ENCODE data around the gene ERI3.

ERI3 gene

GRCh38 chr1:44236490-44237272 lies 118.4 kb downstream of the ERI3 start:
- no peak for DNase-seq (ENCODE audit: low spot score)

GRCh38 chr1:44235808-44236207 lies 119.2 kb downstream of the ERI3 start:
- DNase-seq (ENCODE audit: low spot score) = no peak

GRCh38 chr1:44233593-44233992 lies 121.5 kb downstream of the ERI3 start:
- no peak for DNase-seq (ENCODE audit: low spot score)

- no peak for DNase-seq (ENCODE audit: low spot score)
Observed at GRCh38 chr1:44230796-44231195, 124.3 kb downstream of the ERI3 start.

GRCh38 chr1:44229435-44230167 lies 125.5 kb downstream of the ERI3 start:
- no peak for DNase-seq (ENCODE audit: low spot score)

GRCh38 chr1:44228218-44228617 lies 126.8 kb downstream of the ERI3 start:
- DNase-seq (ENCODE audit: low spot score) = no peak

GRCh38 chr1:44227211-44227610 lies 127.8 kb downstream of the ERI3 start:
- DNase-seq (ENCODE audit: low spot score) = no peak

- DNase-seq (ENCODE audit: low spot score) = no peak
Observed at GRCh38 chr1:44225761-44226160, 129.3 kb downstream of the ERI3 start.

GRCh38 chr1:44223187-44223610 lies 131.9 kb downstream of the ERI3 start:
- no peak for DNase-seq (ENCODE audit: low spot score)

GRCh38 chr1:44222397-44223186 lies 132.5 kb downstream of the ERI3 start:
- DNase-seq (ENCODE audit: low spot score) = no peak

- no peak for DNase-seq (ENCODE audit: low spot score)
Observed at GRCh38 chr1:44221769-44222168, 133.3 kb downstream of the ERI3 start.

- no peak for DNase-seq (ENCODE audit: low spot score)
Observed at GRCh38 chr1:44220755-44221154, 134.3 kb downstream of the ERI3 start.

GRCh38 chr1:44220001-44220751 lies 134.9 kb downstream of the ERI3 start:
- DNase-seq (ENCODE audit: low spot score) = no peak

- no peak for DNase-seq (ENCODE audit: low spot score)
Observed at GRCh38 chr1:44219301-44219626, 135.8 kb downstream of the ERI3 start.

GRCh38 chr1:44218503-44219300 lies 136.4 kb downstream of the ERI3 start:
- no peak for DNase-seq (ENCODE audit: low spot score)

GRCh38 chr1:44217809-44218410 lies 137.1 kb downstream of the ERI3 start:
- peak; percentile 80 for DNase-seq (ENCODE audit: low spot score)

- DNase-seq (ENCODE audit: low spot score) = peak; percentile 87
Observed at GRCh38 chr1:44213222-44214112, 141.6 kb downstream of the ERI3 start, which contains the start of gene DMAP1. DMAP1 (plus strand) TSS chr1:44213471; CDS start chr1:44213754, 283 bp downstream.

GRCh38 chr1:44212355-44213221 lies 142.5 kb downstream of the ERI3 start:
- no peak for DNase-seq (ENCODE audit: low spot score)

- DNase-seq (ENCODE audit: low spot score) = no peak
Observed at GRCh38 chr1:44210595-44210994, 144.5 kb downstream of the ERI3 start.
